Stimulated activated CD4-positive, alpha-beta T cell treated with anti-CD3 and anti-CD28 coated beads, Interleukin-2, amount 100 ng/mL, for 24 hours (primary cell): ENCODE measurements around the gene RNF144A.
"Not testable (repeated sequence)": the region's sequence is repeated elsewhere in the genome, so short reads cannot be mapped to it uniquely, and the experiment has no call there.

Experiments used
- DNase-seq, 2 donors: peaks; one replicate each; pipeline ENCODE4 v3.0.0-alpha.2; 2020

Gene RNF144A

DNA sequence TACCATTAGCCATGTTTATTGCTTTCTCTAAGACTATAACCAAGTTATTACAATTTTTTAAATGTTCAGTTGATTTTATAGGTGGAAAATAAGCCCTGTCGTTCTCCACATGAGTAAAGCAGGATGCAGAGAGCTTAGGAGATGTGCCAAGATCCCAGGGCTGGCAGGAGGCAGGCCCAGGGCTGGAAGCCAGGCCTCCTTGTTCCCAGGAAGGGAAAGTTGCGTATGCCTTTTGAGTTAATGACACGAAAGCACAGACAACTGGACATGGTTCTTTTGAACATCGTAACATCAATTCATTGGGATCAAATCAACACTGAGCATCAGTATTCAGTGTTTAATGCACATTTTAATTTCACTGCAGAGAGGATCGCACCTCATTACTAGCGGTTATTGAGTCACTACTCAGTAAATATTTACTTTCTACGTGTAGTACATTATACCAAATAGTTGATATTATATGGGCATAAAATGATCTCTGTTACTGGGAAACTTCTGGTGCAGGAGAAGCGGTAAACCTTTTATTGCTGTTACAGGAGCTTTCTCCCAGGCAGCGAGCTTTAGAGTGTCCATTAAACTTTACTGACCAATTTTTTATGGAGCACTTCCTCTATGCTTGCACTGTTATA lies 60.0 kb downstream of the RNF144A start:
- DNase-seq, result no peak

DNA sequence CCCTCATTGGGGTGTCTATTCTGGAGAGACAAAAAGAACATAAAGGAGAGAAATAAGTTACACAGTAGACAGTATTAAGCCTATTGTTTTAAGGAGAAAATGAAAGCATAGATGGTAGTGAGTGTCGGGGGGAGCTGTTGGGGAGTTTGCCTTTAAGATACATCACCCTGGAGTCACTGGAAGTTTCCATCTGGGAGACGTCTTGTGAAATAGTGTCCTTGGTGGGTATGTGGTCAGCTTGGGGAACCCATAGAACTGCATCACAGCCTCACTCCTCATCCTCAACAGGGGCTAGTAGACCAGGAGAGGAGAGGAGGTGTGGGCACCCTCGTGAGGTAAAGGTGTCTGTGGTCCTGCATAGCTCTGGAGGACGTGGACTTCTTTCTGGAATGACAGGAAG lies 60.6 kb downstream of the RNF144A start:
- no peak for DNase-seq

DNA sequence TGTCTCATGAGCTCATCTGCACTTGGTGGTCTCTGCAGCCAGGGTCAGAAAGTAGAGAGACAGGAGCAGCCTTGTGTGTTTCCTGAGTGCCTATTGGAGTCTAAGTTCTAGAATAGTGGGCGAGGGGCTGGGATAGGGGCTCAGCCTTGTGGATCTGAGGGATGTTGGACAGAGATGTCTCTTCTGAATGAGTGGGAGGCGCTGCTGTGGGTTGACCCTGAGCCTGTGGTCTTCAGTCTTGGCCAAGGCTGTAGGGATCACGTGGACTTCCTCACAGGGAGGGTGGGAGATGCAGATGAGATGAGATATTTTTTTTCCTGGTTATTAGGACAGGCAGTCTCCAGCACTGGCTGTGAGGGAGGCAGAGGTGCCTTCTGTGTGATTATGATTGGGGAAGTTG lies 61.8 kb downstream of the RNF144A start:
- DNase-seq, result no peak

DNA sequence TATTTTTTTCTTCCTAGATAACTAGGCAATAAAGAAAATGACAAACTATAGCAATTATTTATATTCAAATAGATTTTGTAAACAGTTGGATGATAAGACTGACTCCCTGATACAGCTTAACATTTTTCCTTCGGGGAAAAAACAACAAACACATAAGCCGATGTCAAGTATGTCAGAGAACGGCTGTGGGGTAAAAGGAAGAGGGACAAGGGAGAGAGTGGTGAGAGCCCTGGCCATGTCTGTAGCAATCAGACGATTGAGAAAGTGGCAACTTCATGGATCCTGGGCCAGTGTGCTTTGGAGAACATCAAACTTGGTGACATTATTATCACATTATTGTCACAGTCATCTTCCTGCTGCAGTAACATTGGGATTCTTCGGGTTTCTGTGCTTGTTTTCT lies 65.2 kb downstream of the RNF144A start:
- no peak for DNase-seq

DNA sequence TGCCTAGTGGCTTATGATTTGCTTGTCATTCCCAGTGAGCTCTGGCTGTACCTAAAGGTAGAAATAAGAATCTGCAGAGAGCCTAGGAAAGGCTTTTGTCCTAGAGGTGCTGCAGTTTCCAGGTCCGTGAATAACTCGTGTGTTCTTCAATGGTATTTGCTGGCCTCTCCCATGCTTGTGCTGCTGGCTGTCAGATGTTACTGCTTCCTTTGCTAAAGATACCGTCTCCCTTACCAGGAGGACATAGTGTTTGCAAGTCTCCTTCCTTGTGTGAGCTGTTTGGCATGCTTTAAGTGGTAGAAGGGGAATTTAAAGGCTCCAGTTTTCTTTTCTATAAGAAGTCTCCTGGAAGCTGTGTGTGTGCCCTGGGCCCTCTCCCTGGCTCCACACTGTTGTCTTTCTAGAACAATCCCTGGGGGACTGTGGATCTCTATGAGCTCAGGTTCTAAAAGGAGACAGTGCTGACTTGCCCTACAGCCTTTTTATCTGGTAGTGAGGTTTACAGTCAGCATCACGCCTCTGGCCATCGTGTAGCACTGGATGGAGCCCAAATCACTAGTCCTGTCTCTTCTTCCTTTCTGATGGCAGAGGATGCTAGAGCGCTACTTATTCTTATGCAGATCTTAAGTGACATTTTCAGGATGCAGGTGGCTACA lies 65.8 kb downstream of the RNF144A start:
- DNase-seq, result no peak

DNA sequence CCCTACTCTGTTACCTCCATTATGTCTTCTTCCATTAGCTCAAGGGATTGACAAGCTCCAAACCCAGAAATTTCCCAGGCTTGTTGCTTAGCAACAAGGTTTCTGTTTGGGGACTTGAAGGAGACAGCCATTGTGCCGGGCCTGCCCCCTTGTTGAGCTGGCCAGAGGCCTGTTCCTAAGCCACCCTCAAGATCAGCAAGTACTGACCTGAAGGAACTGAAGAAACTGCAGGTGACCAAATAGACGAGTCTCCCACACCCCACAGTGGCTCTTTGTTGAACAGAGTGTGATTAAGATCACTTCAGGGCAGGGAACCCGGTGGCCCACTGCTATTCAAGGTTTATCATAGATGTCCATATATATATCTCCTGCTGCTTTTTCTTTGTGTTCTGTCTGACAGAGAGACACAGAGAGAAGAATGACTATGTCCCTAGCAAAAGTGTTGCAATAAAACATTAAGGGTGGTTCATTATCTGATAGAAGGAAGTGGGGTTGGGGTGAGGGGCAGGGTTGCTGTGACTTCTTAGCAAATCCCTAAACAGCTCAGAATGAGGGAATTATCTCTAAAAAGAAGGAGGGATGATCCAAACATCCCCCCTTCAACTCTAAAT lies 69.2 kb downstream of the RNF144A start:
- DNase-seq, result no peak

DNA sequence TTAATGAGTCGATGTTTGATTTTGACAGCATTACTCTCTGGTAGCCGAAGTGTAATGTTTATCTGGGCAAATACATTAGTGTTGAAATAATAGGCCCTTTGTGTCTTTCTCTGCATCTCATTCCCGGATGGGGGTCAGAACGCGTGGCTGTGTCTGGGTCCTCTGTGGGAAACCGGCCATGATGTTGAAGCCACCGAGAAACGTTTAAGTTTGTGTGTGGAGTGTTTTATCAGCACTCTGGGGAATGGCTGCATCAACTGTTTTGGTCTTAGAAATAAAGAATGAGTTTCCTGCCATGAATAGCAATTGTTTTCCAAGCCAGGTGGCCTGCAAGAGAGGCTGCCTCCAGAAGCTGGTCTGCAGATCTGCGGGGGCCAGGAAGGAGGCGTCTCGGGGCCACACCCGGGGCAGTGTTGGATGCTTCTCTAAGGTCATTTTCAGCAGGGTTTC lies 69.7 kb downstream of the RNF144A start:
- DNase-seq, result no peak

DNA sequence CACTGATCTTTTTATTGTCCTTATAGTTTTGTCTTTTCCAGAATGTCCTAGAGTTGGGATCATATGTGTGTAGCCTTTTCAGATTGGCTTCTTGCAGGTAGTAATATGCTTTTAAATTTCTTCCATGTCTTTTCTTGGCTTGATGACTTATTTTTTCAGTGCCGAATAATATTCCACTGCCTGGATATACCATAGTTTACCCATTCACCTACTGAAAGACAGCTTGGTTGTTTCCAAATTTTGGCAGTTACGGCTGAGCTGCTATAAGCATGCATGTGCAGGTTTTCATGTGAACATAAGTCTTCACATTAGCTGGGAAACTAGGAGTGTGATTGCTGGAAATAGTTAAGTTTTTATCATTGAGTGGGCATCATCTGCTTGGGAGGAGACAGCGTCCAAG lies 73.7 kb downstream of the RNF144A start:
- no peak for DNase-seq

DNA sequence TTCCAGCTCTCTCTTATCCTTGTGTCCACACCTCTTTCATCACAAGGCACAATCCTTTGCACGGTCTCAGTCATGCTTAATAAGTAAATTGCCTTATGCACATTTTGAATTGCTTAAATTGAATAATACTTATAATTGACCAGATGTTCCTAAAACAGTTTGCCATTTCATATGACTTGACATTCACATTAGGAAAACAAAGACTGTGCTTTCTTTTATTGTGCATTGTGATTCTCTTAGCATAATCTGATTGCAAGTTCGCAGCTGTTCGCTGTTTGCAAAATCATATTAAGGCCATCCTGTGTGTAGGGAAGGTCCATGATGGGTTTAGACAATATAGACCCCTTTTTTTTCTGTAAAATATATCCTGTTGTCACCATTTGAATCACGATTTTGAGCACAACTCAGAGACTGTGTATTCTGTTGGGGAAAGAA lies 75.6 kb downstream of the RNF144A start:
- no peak for DNase-seq

DNA sequence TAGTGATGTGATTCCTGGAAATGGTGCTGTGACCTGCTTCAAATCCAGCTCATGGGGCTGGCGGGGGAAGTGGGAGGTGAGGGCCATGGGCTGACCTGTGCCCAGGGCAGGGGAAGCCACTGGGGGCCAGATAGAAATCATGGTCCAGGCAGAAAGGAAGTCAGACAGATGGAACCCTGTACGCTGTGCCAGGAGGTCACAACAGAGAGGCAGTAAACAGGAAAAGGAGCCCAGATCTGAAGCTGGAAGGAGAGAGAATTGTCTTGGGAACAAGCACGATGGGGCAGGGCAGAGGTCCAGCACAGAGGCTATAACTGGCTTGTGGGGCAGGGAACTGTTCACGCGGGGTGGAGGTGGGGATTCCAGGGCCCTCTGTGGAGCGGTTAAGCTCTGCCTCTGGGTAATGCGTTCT lies 76.0 kb downstream of the RNF144A start:
- DNase-seq, result no peak

DNA sequence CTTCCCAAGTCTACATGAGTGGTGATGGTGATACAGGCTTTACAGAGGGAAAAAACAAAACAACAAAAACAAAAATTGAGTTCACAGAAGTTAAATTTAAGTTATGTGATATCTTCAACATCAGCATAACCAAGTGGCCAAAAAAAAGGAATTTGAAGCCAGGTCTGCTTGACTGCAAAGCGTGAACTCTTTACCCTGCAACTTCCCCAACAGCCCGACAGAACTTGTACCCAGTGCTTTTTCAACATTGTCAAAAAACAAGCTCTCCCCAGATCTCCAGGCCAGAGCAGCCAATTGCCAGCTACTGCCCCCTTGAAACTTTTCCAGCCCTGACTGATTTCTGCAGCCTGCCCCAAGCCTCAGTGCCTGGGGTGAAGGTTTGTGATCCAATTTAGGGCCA lies 76.7 kb downstream of the RNF144A start:
- DNase-seq, result no peak

DNA sequence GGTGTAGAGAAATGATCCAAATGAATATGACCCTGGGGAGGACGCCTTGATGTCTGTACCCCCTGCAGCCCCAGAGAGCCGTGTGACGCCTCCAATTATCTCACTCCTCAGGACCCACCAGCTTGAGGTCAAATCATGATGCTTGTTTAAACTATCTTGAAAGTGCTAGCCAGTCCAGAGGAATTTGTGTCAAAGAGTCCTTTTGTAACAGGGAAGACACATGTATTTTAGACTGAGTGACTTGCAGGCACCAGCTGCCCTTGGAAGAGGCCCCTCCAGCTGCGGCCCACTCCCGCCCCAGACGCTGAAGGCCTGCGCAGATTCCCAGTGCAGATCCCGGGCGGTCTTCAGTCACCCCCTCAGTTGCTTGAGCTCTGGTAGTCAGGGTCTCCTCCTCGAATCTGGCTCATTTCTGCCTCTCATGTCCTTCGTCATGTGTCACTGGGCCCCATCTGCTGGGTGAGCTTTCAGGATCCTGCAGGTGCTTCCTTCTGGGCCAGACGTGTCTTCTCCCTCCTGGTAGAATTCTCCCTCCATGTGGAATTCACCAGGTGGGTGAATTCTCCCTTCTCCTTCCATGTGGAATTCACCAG lies 77.4 kb downstream of the RNF144A start:
- no peak for DNase-seq

DNA sequence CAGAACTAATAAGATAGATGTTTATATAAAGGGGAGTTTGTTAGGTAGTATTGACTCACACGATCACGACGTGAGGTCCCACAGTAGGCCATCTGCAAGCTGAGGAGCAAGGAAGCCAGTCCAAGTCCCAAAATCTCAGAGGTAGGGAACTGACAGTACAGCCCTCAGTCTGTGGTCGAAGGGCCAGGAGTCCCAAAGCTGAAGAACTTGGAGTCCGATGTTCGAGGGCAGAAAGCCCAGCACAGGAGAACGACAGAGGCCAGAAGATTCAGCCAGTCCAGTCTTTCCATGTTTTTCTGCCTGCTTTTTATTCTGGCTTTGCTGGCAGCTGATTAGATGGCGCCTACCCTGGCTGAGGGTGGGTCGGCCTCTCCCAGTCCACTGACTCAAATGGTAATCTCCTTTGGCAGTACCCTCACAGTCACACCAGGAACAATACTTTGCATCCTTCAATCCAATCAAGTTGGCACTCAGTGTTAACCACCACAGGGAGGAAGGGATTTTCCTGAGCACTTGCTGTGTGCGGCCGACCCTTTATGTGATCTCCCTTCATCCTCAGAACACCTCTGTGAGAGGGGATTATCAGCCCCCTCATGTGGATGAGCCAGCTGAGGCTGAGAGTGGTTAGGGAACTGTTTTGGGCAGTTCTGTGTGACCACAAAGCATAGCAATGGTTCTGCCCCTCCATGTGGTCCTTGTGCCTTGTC lies 78.3 kb downstream of the RNF144A start:
- DNase-seq, result no peak

DNA sequence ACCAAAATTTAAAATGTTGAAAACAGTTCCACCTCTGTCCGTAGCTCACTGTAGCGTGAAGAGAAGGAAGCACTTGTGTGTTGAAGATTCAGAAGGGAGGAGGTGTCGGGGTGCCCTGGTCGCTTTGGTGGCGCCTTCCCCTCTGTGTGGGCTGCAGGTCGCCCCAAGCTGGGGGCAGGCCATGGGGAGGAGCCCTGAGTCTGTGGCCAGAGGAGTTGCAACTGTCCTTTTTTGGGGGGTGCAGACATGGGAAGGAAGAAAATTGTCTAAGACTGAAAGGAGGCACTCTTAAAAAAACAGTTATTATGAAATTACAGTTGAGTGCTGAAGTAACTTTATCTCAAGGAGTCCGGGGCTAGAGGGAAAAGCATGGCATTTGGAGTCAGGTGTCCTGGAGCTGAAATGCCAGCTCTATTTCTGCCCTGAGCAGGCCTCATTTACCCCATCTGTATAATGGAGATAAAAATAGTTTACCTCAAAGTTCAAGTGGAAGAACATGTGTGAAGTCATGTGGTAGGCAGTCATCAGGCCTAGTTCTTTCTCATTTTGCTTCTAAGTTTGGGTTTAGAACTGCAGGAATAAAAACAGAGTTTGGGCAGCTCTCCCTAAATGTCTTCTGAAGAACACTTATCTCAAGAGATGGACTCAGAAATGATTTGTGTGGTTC lies 82.1 kb downstream of the RNF144A start:
- DNase-seq, result no peak

DNA sequence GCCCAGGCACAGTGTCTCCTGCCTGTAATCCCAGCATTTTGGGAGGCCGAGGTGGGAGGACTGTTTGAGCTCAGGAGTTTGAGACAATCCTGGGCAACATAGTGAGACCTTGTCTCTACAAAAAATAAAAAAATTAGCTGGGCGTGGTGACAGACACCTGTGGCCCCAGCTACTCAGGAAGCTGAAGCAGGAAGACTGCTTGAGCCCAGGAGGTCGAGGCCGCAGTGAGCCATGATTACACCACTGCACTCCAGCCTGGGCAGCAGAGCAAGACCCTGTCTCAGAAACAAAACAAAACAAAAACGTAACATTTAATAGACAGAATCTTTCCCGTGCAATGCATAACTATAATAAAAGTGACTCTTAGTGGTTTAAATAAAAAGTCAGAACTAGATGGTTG lies 84.2 kb downstream of the RNF144A start:
- not testable (repeated sequence) for DNase-seq

DNA sequence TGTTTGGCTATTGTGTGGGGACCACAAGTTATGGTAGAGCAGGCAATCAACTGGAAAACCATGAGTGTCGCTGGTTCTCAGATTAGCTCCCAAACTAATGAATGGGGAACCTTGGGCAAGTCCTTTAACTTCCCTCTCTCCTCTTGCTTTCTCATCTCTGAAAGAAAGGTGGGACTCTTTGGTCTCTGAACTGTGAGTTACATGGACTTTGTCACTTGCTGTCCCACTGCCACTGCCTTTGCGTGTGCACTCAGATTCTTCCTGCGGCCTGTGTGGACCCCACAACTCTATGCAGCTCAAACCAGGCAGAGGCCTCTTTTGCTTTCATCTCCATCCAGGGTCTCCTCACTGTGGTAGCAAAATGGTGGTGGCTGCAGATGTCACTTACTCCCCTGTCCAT lies 86.7 kb downstream of the RNF144A start:
- no peak for DNase-seq

DNA sequence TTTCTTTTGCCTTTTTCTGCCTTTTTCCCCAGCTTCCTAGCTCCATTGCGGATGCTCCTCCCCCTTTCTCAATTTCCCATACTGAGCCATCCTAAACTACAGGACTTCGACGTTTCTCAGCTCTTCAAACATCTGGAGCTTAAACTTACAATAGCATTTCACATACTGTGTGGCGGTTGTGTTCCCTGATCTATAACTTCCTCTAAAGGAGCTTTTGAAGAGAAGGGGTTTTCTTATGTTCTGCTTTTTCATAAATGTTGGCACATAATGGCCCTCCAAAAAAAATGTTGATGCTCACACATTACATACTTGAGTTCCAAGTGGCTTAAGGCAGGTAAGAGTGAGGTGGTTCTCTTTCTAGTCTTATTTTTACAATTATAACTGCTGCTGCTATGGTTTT lies 87.4 kb downstream of the RNF144A start:
- DNase-seq, result no peak

DNA sequence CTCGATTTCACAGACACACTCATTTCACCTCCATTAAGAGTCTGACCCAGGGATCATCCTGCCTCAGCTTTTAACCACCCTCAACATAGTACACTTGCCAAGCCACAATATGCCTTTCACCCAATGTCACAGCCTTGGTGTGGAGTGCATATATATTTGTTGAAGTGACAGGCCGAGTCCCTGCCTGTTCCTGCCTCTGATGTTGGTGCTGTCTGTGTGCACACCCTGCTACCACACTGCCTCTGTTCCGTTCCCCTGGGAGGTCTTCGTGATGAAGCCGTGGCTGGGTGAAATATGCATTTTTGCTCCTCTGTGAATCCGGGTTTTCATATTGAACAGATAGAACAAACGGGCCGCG lies 90.3 kb downstream of the RNF144A start:
- DNase-seq, result no peak

DNA sequence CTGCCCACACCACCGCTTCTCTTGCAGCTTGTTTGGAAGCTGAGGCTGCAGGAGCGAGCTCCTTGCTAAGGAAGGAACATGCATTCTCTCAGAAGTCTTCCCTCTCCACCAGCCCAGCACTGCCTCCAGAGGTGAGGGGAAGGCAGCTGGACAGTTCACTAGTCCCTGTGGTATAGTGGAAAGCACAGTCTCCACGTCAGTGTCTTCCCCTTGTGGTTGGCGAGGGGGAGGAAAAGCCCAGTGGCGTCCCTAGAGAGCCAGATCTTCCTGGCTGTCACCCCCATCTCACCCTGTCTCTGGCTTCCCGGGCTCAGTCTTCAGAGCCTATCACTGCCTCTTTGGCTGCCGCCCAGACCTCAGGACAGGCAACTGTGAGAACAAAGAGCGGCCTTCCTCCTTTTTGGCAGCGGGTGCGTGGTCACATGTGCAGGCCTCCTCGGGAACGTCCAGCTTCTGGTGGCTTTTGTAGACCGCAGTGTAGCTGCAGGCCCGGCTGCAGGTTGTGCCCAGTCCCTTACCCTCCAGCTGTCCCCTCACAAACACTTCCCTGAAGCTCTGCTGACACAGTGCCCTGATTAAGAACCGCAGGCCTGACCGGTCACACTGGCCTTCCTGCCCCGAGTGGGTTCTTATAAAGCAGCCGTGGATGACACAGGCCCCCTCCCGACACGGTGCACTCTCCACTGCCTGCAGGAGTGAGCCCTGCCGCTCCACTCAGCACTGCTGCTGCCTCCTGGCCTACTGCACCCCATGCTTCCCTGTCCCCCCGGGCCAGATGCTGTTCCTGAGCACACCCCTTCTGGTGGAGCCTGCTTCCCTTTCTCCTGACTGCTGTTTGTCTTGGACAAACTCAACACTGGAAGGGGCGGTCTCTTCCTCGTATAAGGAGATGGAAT lies 90.9 kb downstream of the RNF144A start:
- DNase-seq, result no peak

DNA sequence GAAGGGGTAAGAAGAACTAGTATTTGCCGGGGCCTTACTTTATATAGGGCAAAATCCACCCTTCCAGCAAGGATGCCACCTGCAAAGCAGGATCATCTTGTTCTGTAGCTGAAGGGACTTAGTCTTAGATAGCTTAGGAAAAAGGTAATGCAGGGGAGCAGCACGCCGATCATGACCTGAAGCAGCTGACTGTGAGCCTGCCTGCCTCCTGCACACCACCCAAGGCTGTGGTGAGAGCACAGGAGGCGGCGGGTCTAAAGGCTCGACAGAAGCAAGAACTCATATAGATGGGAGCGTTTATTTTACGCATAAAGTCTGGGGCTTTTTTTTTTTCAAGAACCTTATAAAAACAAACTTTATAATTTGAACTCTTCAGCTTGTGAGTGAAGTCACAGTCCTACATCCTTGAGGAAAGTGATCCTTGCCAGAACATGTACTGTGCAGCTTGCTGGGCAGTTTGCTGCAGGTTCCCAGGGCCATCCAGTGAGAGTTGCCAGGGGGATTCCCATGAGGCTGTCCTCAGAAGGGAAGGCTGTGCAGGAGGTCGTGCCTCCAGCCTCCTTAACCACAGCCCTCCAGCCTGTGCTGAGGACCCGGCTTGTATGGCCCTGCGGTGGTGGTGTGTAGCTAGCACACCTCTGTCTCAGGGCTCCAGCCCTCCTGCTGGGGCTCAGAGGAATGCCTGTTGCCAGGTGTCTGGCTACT lies 92.1 kb downstream of the RNF144A start:
- DNase-seq, result no peak

DNA sequence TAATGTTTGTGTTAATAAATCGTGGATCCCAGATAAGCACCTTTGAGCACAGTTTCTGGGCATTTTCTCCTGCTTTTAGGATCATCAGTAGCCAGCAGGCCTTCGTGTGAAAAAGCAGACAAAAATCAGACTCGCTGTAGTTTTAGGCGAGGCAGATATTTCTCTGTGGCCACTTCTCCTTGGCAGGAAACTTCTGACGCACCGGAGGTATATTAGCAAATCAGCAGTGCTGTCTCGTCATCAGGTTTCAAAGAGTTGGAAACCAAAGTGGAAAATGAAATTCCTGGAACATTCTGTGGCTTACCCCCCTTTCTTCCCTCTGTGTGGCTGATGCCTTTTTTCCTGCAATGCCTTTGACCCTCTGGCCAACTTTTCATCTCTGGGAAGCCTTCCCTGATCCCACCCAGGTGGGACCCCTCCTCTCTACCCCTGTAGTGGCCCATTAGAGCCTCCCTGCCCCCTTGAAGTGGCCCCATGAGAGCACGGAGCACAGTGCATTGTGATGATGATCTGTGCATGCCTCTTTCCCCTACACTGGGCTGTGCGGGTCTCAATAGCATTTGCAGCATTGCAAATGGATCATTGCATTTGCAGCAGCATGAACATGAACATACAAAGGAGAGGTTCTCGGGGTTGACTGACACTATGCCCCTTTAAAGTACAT lies 93.3 kb downstream of the RNF144A start:
- DNase-seq, result no peak
